ENCODE data around the gene ZC3H18.

The ZC3H18 gene

GRCh38 chr16:88578446-88579313, 8.5 kb downstream of the ZC3H18 start:
- no peaks in the 10 kb centered on the region for H3K9me3 ChIP-seq (ENCODE audit: low read depth, low read length)
- DNase-seq (ENCODE audit: low read depth, low spot score), result no peak
- no peak overlapping the region for H3K27ac ChIP-seq
- H3K36me3 ChIP-seq (ENCODE audit: insufficient read depth, low read length), result no peaks in the 10 kb centered on the region; the same call in 1 of the 2 replicates
- no peak for TF ChIP-seq EZH2 (IDR thresholded peaks at IDR 0.05)
- no peak for TF ChIP-seq FOXP2 (optimal IDR thresholded peaks at IDR 0.05; ENCODE audit: control extremely low read depth, extremely low read length, insufficient read depth)
- no peak for TF ChIP-seq POLR2AphosphoS5 (IDR thresholded peaks at IDR 0.05; ENCODE audit: borderline replicate concordance, low read depth, low read length)
- no peak overlapping the region for H3K9ac ChIP-seq (ENCODE audit: insufficient read length)
- H3K4me3 ChIP-seq, result no peak overlapping the region

GRCh38 chr16:88580371-88580770, 10.2 kb downstream of the ZC3H18 start:
- no peak for TF ChIP-seq FOXP2 (optimal IDR thresholded peaks at IDR 0.05; ENCODE audit: control extremely low read depth, extremely low read length, insufficient read depth)
- TF ChIP-seq EZH2 (IDR thresholded peaks at IDR 0.05), result no peak
- TF ChIP-seq POLR2AphosphoS5 (IDR thresholded peaks at IDR 0.05; ENCODE audit: borderline replicate concordance, low read depth, low read length), result no peak
- Histone ChIP-seq H3K4me3 (no peak overlapping the region), H3K9me3 (ENCODE audit: low read depth, low read length) (no peaks in the 10 kb centered on the region), H3K9ac (ENCODE audit: insufficient read length) (no peak overlapping the region), H3K27ac (no peak overlapping the region), H3K36me3 (ENCODE audit: insufficient read depth, low read length) (no peaks in the 10 kb centered on the region; the same call in 1 of the 2 replicates)
- no peak for DNase-seq (ENCODE audit: low read depth, low spot score)

- DNase-seq (ENCODE audit: low read depth, low spot score), result no peak
- Histone ChIP-seq H3K9ac (ENCODE audit: insufficient read length) (no peak overlapping the region), H3K36me3 (ENCODE audit: insufficient read depth, low read length) (no peaks in the 10 kb centered on the region; the same call in 1 of the 2 replicates), H3K4me3 (no peak overlapping the region), H3K27ac (no peak overlapping the region), H3K9me3 (ENCODE audit: low read depth, low read length) (no peaks in the 10 kb centered on the region)
- TF ChIP-seq FOXP2 (optimal IDR thresholded peaks at IDR 0.05; ENCODE audit: control extremely low read depth, extremely low read length, insufficient read depth) (no peak), EZH2 (IDR thresholded peaks at IDR 0.05) (no peak), POLR2AphosphoS5 (IDR thresholded peaks at IDR 0.05; ENCODE audit: borderline replicate concordance, low read depth, low read length) (no peak)
Observed at GRCh38 chr16:88581033-88581432, 10.8 kb downstream of the ZC3H18 start.

- DNase-seq (ENCODE audit: low read depth, low spot score), result no peak
- no peak for TF ChIP-seq FOXP2 (optimal IDR thresholded peaks at IDR 0.05; ENCODE audit: control extremely low read depth, extremely low read length, insufficient read depth)
- no peak for TF ChIP-seq POLR2AphosphoS5 (IDR thresholded peaks at IDR 0.05; ENCODE audit: borderline replicate concordance, low read depth, low read length)
- no peak for TF ChIP-seq EZH2 (IDR thresholded peaks at IDR 0.05)
- Histone ChIP-seq H3K4me3 (no peak overlapping the region), H3K9ac (ENCODE audit: insufficient read length) (no peak overlapping the region), H3K36me3 (ENCODE audit: insufficient read depth, low read length) (peaks cover 3% of the 10 kb centered on the region; the same call in 1 of the 2 replicates), H3K9me3 (ENCODE audit: low read depth, low read length) (no peaks in the 10 kb centered on the region), H3K27ac (no peak overlapping the region)
Observed at GRCh38 chr16:88582912-88583575, 12.8 kb downstream of the ZC3H18 start.

- Histone ChIP-seq H3K9ac (ENCODE audit: insufficient read length) (no peak overlapping the region), H3K36me3 (ENCODE audit: insufficient read depth, low read length) (peaks cover 7% of the 10 kb centered on the region; the same call in 1 of the 2 replicates)
Observed at GRCh38 chr16:88584676-88585075, 14.5 kb downstream of the ZC3H18 start.

DNA sequence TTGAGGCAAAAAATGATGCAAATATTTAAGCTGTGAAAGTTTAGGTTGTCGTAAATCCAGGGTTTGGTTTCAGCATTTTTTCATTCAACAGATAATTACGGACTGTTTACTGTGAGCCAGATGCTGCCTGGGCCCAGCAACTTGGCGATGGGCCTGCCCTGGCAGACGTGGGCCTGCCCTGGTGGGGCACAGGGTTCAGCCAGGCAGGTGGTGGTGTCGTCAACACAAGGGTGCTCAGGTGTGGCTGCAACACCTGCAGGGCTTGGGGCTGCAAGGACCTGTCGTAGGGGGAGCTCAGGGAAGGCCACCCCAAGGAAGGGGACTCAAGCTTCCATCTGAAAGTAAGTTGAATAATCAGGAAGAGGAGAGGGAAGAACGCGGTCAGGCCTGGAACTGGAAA, 15.1 kb downstream of the ZC3H18 start:
- H3K36me3 ChIP-seq (ENCODE audit: insufficient read depth, low read length), result peaks cover 7% of the 10 kb centered on the region; the same call in 1 of the 2 replicates
- no peak overlapping the region for H3K9ac ChIP-seq (ENCODE audit: insufficient read length)
- no peaks in the 10 kb centered on the region for H3K9me3 ChIP-seq (ENCODE audit: low read depth, low read length)
- DNase-seq (ENCODE audit: low read depth, low spot score), result no peak
- H3K4me3 ChIP-seq, result no peak overlapping the region
- H3K27ac ChIP-seq, result no peak overlapping the region
- TF ChIP-seq EZH2 (IDR thresholded peaks at IDR 0.05), result no peak
- no peak for TF ChIP-seq FOXP2 (optimal IDR thresholded peaks at IDR 0.05; ENCODE audit: control extremely low read depth, extremely low read length, insufficient read depth)
- no peak for TF ChIP-seq POLR2AphosphoS5 (IDR thresholded peaks at IDR 0.05; ENCODE audit: borderline replicate concordance, low read depth, low read length)

More at GRCh38 chr16:88584676-88585075, 14.5 kb downstream of the ZC3H18 start:
- no peak for TF ChIP-seq FOXP2 (optimal IDR thresholded peaks at IDR 0.05; ENCODE audit: control extremely low read depth, extremely low read length, insufficient read depth)
- TF ChIP-seq EZH2 (IDR thresholded peaks at IDR 0.05), result no peak
- no peak for TF ChIP-seq POLR2AphosphoS5 (IDR thresholded peaks at IDR 0.05; ENCODE audit: borderline replicate concordance, low read depth, low read length)
- Histone ChIP-seq H3K4me3 (no peak overlapping the region), H3K27ac (no peak overlapping the region), H3K9me3 (ENCODE audit: low read depth, low read length) (no peaks in the 10 kb centered on the region)
- no peak for DNase-seq (ENCODE audit: low read depth, low spot score)

- H3K9ac ChIP-seq (ENCODE audit: insufficient read length), result no peak overlapping the region
- peaks cover 7% of the 10 kb centered on the region; the same call in 1 of the 2 replicates for H3K36me3 ChIP-seq (ENCODE audit: insufficient read depth, low read length)
- H3K9me3 ChIP-seq (ENCODE audit: low read depth, low read length), result no peaks in the 10 kb centered on the region
- no peak for DNase-seq (ENCODE audit: low read depth, low spot score)
- H3K4me3 ChIP-seq, result no peak overlapping the region
- no peak overlapping the region for H3K27ac ChIP-seq
- TF ChIP-seq POLR2AphosphoS5 (IDR thresholded peaks at IDR 0.05; ENCODE audit: borderline replicate concordance, low read depth, low read length) (no peak), EZH2 (IDR thresholded peaks at IDR 0.05) (no peak)
Observed at GRCh38 chr16:88585927-88586581, 15.9 kb downstream of the ZC3H18 start.

DNA sequence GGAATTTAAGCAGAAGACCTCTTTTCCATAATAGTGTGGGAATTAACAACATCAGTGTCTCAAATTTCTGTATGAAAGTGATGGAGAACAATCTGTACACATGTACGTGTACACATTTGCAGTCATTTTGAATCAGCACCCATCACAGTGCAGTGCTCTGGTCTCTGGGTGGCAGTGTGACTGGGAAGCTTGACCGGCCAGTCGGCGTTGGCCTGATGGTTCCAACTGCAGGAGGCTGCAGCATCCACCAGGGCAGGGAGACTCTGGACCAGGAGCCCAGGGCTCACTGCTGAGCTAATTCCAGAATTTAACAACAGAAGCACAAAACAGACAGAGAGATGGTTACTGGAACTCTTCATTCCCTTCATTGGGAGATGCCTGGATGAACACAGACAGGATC, 17.9 kb downstream of the ZC3H18 start:
- Histone ChIP-seq H3K9me3 (ENCODE audit: low read depth, low read length) (no peaks in the 10 kb centered on the region), H3K27ac (no peak overlapping the region), H3K9ac (ENCODE audit: insufficient read length) (no peak overlapping the region), H3K4me3 (no peak overlapping the region), H3K36me3 (ENCODE audit: insufficient read depth, low read length) (peaks cover 7% of the 10 kb centered on the region; the same call in 1 of the 2 replicates)
- no peak for DNase-seq (ENCODE audit: low read depth, low spot score)
- no peak for TF ChIP-seq FOXP2 (optimal IDR thresholded peaks at IDR 0.05; ENCODE audit: control extremely low read depth, extremely low read length, insufficient read depth)
- TF ChIP-seq EZH2 (IDR thresholded peaks at IDR 0.05), result no peak
- no peak for TF ChIP-seq POLR2AphosphoS5 (IDR thresholded peaks at IDR 0.05; ENCODE audit: borderline replicate concordance, low read depth, low read length)
